SK-N-SH treated with all-trans-retinoic acid at 6 μM for 48 hours (cell line): ENCODE results near the gene TP53BP2.

Experiments
- ATAC-seq: fragments of 200-7000 bp; cut with Tn5 transposase; 3 replicates; pipeline ENCODE4 v1.9.1; 2020; ENCODE audit warnings: mild to moderate bottlenecking, moderate library complexity
- ARNTL ChIP-seq: fragments of 450-650 bp; formaldehyde crosslinking; IDR thresholded peaks from 2 replicates; pipeline ENCODE4 v1.5.0; 2020; ENCODE audit warnings: low read depth, mild to moderate bottlenecking, moderate library complexity, borderline replicate concordance
- BACH2 ChIP-seq: fragments of 250-450 bp; sonication (Bioruptor Pico); IDR thresholded peaks from 2 replicates; pipeline ENCODE4 v1.9.0; 2021; ENCODE audit warnings: mild to moderate bottlenecking, borderline replicate concordance
- CSDC2 ChIP-seq: fragments of 250-450 bp; sonication (Bioruptor Pico); IDR thresholded peaks from 2 replicates; pipeline ENCODE4 v1.5.0; 2020; ENCODE audit warnings: mild to moderate bottlenecking, moderate library complexity
- ESRRG ChIP-seq: fragments of 250-450 bp; sonication (Bioruptor Pico); IDR thresholded peaks from 2 replicates; pipeline ENCODE4 v1.6.1; 2021; ENCODE audit warnings: mild to moderate bottlenecking
- ISL1 ChIP-seq: fragments of 250-450 bp; sonication (Bioruptor Pico); IDR thresholded peaks from 2 replicates; pipeline ENCODE4 v2.1.2; 2022; ENCODE audit warnings: mild to moderate bottlenecking, moderate library complexity
- OSR1 ChIP-seq: fragments of 250-450 bp; sonication (Bioruptor Pico); IDR thresholded peaks from 2 replicates; pipeline ENCODE4 v1.8.0; 2022; ENCODE audit warnings: moderate library complexity, mild to moderate bottlenecking, inconsistent platforms
- PPARA ChIP-seq: fragments of 250-450 bp; sonication (Bioruptor Pico); IDR thresholded peaks from 2 replicates; pipeline ENCODE4 v1.5.0; 2020; ENCODE audit warnings: mild to moderate bottlenecking, borderline replicate concordance
- RARB ChIP-seq: fragments of 250-450 bp; sonication (Bioruptor Pico); IDR thresholded peaks from 2 replicates; pipeline ENCODE4 v1.8.0; 2021; ENCODE audit warnings: mild to moderate bottlenecking, moderate library complexity
- SNAI2 ChIP-seq: fragments of 250-450 bp; sonication (Bioruptor Pico); IDR thresholded peaks from 2 replicates; pipeline ENCODE4 v1.5.0; 2020; ENCODE audit warnings: mild to moderate bottlenecking, moderate library complexity
- TCF4 ChIP-seq: fragments of 250-450 bp; sonication (Bioruptor Pico); IDR thresholded peaks from 2 replicates; pipeline ENCODE4 v1.8.0; 2021; ENCODE audit warnings: mild to moderate bottlenecking, moderate library complexity, borderline replicate concordance
- TOX ChIP-seq: fragments of 250-450 bp; sonication (Bioruptor Pico); IDR thresholded peaks from 2 replicates; pipeline ENCODE4 v1.8.0; 2021; ENCODE audit warnings: mild to moderate bottlenecking, moderate library complexity, borderline replicate concordance
- ZC3H10 ChIP-seq: fragments of 250-450 bp; sonication (Bioruptor Pico); IDR thresholded peaks from 2 replicates; pipeline ENCODE4 v1.5.1; 2021; ENCODE audit warnings: mild to moderate bottlenecking, moderate library complexity
- ZFP3 ChIP-seq: fragments of 250-450 bp; sonication (Bioruptor Pico); IDR thresholded peaks from 2 replicates; pipeline ENCODE4 v1.5.0; 2020; ENCODE audit warnings: mild to moderate bottlenecking, moderate library complexity
- ZNF565 ChIP-seq: fragments of 450-650 bp; formaldehyde crosslinking; conservative IDR thresholded peaks from 2 replicates; pipeline ENCODE4 v1.5.0; 2020; ENCODE audit warnings: low read depth, mild to moderate bottlenecking, moderate library complexity
- ZNF70 ChIP-seq: fragments of 450-650 bp; formaldehyde crosslinking; IDR thresholded peaks from 2 replicates; pipeline ENCODE4 v1.5.0; 2020; ENCODE audit warnings: mild to moderate bottlenecking, moderate library complexity
- ZNF8 ChIP-seq: fragments of 450-650 bp; formaldehyde crosslinking; IDR thresholded peaks from 2 replicates; pipeline ENCODE4 v1.5.0; 2020; ENCODE audit warnings: mild to moderate bottlenecking, moderate library complexity
- TF ChIP-seq, protein P1 (sequence below): fragments of 250-450 bp; sonication (Bioruptor Pico); IDR thresholded peaks from 2 replicates; pipeline ENCODE4 v1.5.1; 2021; ENCODE audit warnings: mild to moderate bottlenecking, moderate library complexity
- TF ChIP-seq, protein P2 (sequence below): fragments of 250-450 bp; sonication (Bioruptor Pico); IDR thresholded peaks from 2 replicates; pipeline ENCODE4 v1.5.0; 2020; ENCODE audit warnings: mild to moderate bottlenecking, moderate library complexity
- TF ChIP-seq, protein P3 (sequence below): fragments of 250-450 bp; sonication (Bioruptor Pico); IDR thresholded peaks from 2 replicates; pipeline ENCODE4 v1.8.0; 2020; ENCODE audit warnings: mild to moderate bottlenecking, moderate library complexity, borderline replicate concordance
- TF ChIP-seq, protein P4 (sequence below): fragments of 250-450 bp; sonication (Bioruptor Pico); IDR thresholded peaks from 2 replicates; pipeline ENCODE4 v1.5.1; 2020; ENCODE audit warnings: low read depth, mild to moderate bottlenecking, moderate library complexity
- TF ChIP-seq, protein P5 (sequence below): fragments of 250-450 bp; sonication (Bioruptor Pico); IDR thresholded peaks from 2 replicates; pipeline ENCODE4 v1.8.0; 2021; ENCODE audit warnings: low read depth, mild to moderate bottlenecking, moderate library complexity, borderline replicate concordance

TP53BP2 gene

DNA sequence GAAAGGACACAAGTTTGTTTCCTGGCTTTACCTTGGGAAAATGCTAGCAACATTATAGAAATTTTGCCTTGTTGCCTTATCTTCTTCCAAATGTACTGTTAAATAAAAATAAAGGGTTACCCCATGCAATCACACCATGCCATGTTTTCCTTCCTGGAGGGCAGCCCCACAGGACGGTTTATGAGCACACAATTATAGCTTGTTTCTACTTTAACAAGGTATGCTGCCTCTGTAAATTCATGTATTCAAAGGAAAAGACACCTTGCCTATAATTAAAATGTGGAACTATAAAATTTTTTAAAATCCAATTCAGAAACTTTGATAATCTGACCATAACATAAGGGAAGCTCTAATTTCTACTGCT, 70.1 kb downstream of the TP53BP2 start (continued):
- TF ChIP-seq, protein P1, sequence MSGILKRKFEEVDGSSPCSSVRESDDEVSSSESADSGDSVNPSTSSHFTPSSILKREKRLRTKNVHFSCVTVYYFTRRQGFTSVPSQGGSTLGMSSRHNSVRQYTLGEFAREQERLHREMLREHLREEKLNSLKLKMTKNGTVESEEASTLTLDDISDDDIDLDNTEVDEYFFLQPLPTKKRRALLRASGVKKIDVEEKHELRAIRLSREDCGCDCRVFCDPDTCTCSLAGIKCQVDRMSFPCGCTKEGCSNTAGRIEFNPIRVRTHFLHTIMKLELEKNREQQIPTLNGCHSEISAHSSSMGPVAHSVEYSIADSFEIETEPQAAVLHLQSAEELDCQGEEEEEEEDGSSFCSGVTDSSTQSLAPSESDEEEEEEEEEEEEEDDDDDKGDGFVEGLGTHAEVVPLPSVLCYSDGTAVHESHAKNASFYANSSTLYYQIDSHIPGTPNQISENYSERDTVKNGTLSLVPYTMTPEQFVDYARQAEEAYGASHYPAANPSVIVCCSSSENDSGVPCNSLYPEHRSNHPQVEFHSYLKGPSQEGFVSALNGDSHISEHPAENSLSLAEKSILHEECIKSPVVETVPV (CRISPR knock-in tag) = no peak

DNA sequence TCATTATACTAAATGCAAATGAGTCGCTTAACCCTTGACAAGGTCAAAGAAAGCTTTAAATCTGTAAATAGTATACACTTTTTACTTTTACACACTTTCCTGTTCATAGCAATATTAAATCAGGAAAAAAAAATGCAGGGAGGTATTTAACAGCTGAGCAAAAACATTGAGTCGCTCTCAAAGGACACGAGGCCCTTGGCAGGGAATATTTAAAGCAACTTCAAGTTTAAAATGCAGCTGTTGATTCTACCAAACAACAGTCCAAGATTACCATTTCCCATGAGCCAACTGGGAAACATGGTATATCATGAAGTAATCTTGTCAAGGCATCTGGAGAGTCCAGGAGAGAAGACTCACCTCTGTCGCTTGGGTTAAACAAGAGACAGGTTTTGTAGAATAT, 70.7 kb downstream of the TP53BP2 start:
- ATAC-seq = no peak

DNA sequence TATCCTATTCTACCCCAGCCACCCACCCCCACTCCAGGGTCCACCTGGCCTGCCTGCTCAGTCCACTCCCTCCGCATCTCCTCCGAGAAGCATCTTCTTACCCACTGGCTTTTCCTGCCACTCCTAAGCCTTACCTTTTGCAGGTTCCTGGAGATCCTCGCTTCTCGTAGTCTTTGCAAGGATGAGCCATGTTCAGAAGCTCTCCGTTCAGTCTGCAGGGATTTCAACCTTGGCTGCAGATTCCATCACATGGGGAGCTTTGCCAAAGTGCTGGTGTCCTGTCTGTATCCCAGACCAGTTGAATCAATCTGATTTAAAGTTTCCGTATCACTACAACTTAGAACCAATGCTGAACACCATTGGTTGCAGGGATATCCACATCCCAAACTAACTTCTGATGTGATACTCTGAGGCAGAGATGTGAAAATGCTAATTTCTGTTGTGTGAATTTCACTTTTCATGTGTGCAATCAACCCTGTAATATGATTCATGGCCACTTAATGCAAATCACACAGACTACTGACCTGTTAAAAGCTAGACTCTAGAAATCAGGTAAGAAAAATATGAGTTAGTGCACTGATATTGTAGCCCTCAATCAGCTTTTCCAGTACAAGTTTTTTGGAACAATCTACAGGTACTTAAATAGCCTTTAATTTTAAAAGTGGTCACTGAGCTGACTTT, 71.5 kb downstream of the TP53BP2 start:
- ATAC-seq = no peak
- TF ChIP-seq, protein P2, sequence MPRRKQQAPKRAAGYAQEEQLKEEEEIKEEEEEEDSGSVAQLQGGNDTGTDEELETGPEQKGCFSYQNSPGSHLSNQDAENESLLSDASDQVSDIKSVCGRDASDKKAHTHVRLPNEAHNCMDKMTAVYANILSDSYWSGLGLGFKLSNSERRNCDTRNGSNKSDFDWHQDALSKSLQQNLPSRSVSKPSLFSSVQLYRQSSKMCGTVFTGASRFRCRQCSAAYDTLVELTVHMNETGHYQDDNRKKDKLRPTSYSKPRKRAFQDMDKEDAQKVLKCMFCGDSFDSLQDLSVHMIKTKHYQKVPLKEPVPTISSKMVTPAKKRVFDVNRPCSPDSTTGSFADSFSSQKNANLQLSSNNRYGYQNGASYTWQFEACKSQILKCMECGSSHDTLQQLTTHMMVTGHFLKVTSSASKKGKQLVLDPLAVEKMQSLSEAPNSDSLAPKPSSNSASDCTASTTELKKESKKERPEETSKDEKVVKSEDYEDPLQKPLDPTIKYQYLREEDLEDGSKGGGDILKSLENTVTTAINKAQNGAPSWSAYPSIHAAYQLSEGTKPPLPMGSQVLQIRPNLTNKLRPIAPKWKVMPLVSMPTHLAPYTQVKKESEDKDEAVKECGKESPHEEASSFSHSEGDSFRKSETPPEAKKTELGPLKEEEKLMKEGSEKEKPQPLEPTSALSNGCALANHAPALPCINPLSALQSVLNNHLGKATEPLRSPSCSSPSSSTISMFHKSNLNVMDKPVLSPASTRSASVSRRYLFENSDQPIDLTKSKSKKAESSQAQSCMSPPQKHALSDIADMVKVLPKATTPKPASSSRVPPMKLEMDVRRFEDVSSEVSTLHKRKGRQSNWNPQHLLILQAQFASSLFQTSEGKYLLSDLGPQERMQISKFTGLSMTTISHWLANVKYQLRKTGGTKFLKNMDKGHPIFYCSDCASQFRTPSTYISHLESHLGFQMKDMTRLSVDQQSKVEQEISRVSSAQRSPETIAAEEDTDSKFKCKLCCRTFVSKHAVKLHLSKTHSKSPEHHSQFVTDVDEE = no peak
- no peak for TF ChIP-seq ISL1 (CRISPR knock-in tag)
- TF ChIP-seq RARB = no peak
- TF ChIP-seq, protein P3, sequence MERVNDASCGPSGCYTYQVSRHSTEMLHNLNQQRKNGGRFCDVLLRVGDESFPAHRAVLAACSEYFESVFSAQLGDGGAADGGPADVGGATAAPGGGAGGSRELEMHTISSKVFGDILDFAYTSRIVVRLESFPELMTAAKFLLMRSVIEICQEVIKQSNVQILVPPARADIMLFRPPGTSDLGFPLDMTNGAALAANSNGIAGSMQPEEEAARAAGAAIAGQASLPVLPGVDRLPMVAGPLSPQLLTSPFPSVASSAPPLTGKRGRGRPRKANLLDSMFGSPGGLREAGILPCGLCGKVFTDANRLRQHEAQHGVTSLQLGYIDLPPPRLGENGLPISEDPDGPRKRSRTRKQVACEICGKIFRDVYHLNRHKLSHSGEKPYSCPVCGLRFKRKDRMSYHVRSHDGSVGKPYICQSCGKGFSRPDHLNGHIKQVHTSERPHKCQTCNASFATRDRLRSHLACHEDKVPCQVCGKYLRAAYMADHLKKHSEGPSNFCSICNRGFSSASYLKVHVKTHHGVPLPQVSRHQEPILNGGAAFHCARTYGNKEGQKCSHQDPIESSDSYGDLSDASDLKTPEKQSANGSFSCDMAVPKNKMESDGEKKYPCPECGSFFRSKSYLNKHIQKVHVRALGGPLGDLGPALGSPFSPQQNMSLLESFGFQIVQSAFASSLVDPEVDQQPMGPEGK (CRISPR knock-in tag) = no peak
- TF ChIP-seq SNAI2 (CRISPR knock-in tag) = no peak
- no peak for TF ChIP-seq ZNF70 (CRISPR knock-in tag)
- TF ChIP-seq OSR1 (CRISPR knock-in tag) = no peak
- TF ChIP-seq ARNTL (CRISPR knock-in tag) = no peak
- TF ChIP-seq ESRRG (CRISPR knock-in tag) = no peak
- TF ChIP-seq ZNF8 (CRISPR knock-in tag) = no peak
- TF ChIP-seq PPARA (CRISPR knock-in tag) = no peak
- TF ChIP-seq ZNF565 = no peak
- no peak for TF ChIP-seq CSDC2
- TF ChIP-seq, protein P4, sequence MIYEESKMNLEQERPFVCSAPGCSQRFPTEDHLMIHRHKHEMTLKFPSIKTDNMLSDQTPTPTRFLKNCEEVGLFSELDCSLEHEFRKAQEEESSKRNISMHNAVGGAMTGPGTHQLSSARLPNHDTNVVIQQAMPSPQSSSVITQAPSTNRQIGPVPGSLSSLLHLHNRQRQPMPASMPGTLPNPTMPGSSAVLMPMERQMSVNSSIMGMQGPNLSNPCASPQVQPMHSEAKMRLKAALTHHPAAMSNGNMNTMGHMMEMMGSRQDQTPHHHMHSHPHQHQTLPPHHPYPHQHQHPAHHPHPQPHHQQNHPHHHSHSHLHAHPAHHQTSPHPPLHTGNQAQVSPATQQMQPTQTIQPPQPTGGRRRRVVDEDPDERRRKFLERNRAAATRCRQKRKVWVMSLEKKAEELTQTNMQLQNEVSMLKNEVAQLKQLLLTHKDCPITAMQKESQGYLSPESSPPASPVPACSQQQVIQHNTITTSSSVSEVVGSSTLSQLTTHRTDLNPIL (CRISPR knock-in tag) = no peak
- TF ChIP-seq TOX (CRISPR knock-in tag) = no peak
- no peak for TF ChIP-seq BACH2
- TF ChIP-seq, protein P1 (CRISPR knock-in tag) = no peak
- TF ChIP-seq, protein P5, sequence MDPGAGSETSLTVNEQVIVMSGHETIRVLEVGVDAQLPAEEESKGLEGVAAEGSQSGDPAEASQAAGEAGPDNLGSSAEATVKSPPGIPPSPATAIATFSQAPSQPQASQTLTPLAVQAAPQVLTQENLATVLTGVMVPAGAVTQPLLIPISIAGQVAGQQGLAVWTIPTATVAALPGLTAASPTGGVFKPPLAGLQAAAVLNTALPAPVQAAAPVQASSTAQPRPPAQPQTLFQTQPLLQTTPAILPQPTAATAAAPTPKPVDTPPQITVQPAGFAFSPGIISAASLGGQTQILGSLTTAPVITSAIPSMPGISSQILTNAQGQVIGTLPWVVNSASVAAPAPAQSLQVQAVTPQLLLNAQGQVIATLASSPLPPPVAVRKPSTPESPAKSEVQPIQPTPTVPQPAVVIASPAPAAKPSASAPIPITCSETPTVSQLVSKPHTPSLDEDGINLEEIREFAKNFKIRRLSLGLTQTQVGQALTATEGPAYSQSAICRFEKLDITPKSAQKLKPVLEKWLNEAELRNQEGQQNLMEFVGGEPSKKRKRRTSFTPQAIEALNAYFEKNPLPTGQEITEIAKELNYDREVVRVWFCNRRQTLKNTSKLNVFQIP (CRISPR knock-in tag) = no peak

More for the DNA sequence above, 70.7 kb downstream of the TP53BP2 start:
- TF ChIP-seq, protein P3 (CRISPR knock-in tag) = no peak
- no peak for TF ChIP-seq ARNTL (CRISPR knock-in tag)
- TF ChIP-seq ZNF70 (CRISPR knock-in tag) = no peak
- no peak for TF ChIP-seq ZC3H10
- no peak for TF ChIP-seq RARB
- no peak for TF ChIP-seq TOX (CRISPR knock-in tag)
- no peak for TF ChIP-seq ZNF8 (CRISPR knock-in tag)
- no peak for TF ChIP-seq CSDC2
- no peak for TF ChIP-seq ESRRG (CRISPR knock-in tag)
- TF ChIP-seq, protein P1 (CRISPR knock-in tag) = no peak
- no peak for TF ChIP-seq TCF4 (CRISPR knock-in tag)
- TF ChIP-seq ZFP3 (CRISPR knock-in tag) = no peak
- TF ChIP-seq SNAI2 (CRISPR knock-in tag) = no peak
- TF ChIP-seq PPARA (CRISPR knock-in tag) = no peak
